Smooth muscle cell (in vitro differentiated cells): Measurements from ENCODE around the gene AMBN. TPM values are rescaled to one million over a fixed set of nuclear protein-coding genes. Genes with fewer than 3 reads are reported as not detected.
A peak's percentile ranks its signal among the peaks of the same experiment; 100 is the strongest.

Source experiments
- DNase-seq: peaks from one replicate; lab custom pipeline; 2025; ENCODE audit not compliant: unreplicated experiment; lab: John Stamatoyannopoulos, UW
- H2AFZ ChIP-seq: fragments of 200-600 bp; sonication (generic); 2 replicates; pipeline ENCODE4 v1.6.0; 2016; ENCODE audit warnings: antibody characterized with exemption, low read depth, mild to moderate bottlenecking
- H3F3A ChIP-seq: fragments of 200-600 bp; sonication (generic); 2 replicates; pipeline ENCODE4 v1.6.0; 2017; ENCODE audit warnings: antibody characterized with exemption, low read depth
- H3K27ac ChIP-seq: fragments of 200-600 bp; sonication (generic); 2 replicates; pipeline ENCODE4 v1.5.1; 2016; ENCODE audit warnings: low read depth, mild to moderate bottlenecking
- H3K27me3 ChIP-seq: fragments of 200-600 bp; sonication (generic); 2 replicates; pipeline ENCODE4 v1.6.1; 2016; ENCODE audit warnings: low read depth, mild to moderate bottlenecking
- H3K36me3 ChIP-seq: fragments of 200-600 bp; sonication (generic); 2 replicates; pipeline ENCODE4 v1.5.1; 2016; ENCODE audit warnings: low read depth
- H3K4me1 ChIP-seq: fragments of 200-600 bp; sonication (generic); 2 replicates; pipeline ENCODE4 v1.5.1; 2016; ENCODE audit warnings: low read depth
- H3K4me2 ChIP-seq: fragments of 200-600 bp; sonication (generic); 2 replicates; pipeline ENCODE4 v1.6.0; 2016; ENCODE audit warnings: mild to moderate bottlenecking
- H3K4me3 ChIP-seq: fragments of 200-600 bp; sonication (generic); 2 replicates; pipeline ENCODE4 v1.5.1; 2016; ENCODE audit warnings: mild to moderate bottlenecking
- H3K79me2 ChIP-seq: fragments of 200-600 bp; sonication (generic); 2 replicates; pipeline ENCODE4 v1.6.0; 2016; ENCODE audit warnings: low read depth, mild to moderate bottlenecking
- H3K9ac ChIP-seq: fragments of 200-600 bp; sonication (generic); 2 replicates; pipeline ENCODE4 v1.6.0; 2016; ENCODE audit warnings: low read depth
- H3K9me3 ChIP-seq: fragments of 200-600 bp; sonication (generic); replicated peaks from 2 replicates; pipeline ENCODE4 v1.5.1; 2016; ENCODE audit warnings: low read depth
- H4K20me1 ChIP-seq: fragments of 200-600 bp; sonication (generic); 2 replicates; pipeline ENCODE4 v1.6.0; 2016; ENCODE audit warnings: low read depth
- CTCF ChIP-seq: fragments of 200-600 bp; sonication (generic); IDR thresholded peaks from 2 replicates; pipeline ENCODE4 v1.5.1; 2017; ENCODE audit warnings: borderline replicate concordance, mild to moderate bottlenecking, antibody characterized with exemption; ENCODE audit not compliant: insufficient read depth, poor library complexity, severe bottlenecking
- WGBS: methylation state at CpG from one replicate; pipeline ENCODE4 v1.1.7; 2016; ENCODE audit warnings: low lambda C conversion rate; 5-methylcytosine and 5-hydroxymethylcytosine counted together
- polyA plus RNA-seq: library from polyadenylated mRNA; unstranded; fragments of >200 nt; fragmentation: Nextera tagmentation; extraction: Ambion mirVana; gene quantifications from 2 replicates; pipeline ENCODE4 v1.2.1, GENCODE V29; 2016
- total RNA-seq: library from RNA; depleted of rRNA; stranded (reverse); fragments of >200 nt; gene quantifications from 2 replicates; pipeline ENCODE4 v1.2.3, GENCODE V29; 2014

AMBN gene
- total RNA-seq (not detected in 2 replicates), polyA plus RNA-seq (not detected in 2 replicates)

- Histone ChIP-seq H3K4me1 (no peaks in the 10 kb centered on the region), H3K4me2 (no peak within 1 kb of the TSS), H3K9me3 (no peaks in the 10 kb centered on the region), H3F3A (no peaks in the 10 kb centered on the region), H3K27ac (no peak within 1 kb of the TSS), H3K4me3 (no peak within 1 kb of the TSS), H3K27me3 (no peaks in the 10 kb centered on the region), H2AFZ (no peak within 1 kb of the TSS), H3K36me3 (no peaks in the 10 kb centered on the region), H3K9ac (no peak within 1 kb of the TSS), H3K79me2 (no peaks in the 10 kb centered on the region), H4K20me1 (no peaks in the 10 kb centered on the region)
- no peak for TF ChIP-seq CTCF
- WGBS, result 75% methylated on average over 5 of the region's 5 CpGs
- no peak for DNase-seq
Measured at GRCh38 chr4:70591955-70592582, at the start of gene AMBN. TSS of gene AMBN (plus strand) at chr4:70592256. CDS start at chr4:70592359, 103 bp downstream.

DNA sequence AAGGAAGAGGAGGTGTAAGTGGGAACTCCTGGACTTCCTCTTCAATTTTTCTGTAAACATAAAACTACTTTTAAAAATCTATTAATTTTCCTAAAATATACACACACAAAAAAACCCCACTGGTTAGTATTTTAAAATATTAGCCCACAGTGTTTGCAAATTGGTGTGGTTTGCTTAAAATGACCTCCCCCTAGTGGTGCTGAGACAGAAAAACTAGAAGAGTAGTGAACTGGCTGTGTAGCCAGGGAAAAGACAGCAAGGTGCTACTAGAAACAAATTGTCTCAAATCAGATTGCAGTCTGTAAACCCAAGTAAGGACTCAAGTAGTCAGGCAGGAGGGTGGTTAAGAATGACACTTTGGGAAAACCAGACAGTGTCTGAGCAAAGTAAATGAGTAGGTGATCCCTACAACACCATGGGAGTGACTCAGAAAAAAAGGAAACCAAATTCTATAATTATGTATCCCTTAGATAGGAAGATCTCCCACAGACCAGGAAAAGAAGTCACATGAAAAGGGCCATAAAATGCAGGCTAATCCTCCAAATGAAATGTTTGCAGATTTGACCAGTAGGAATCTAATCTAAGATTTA lies 47.7 kb upstream of the AMBN start:
- no peak for DNase-seq
- H3K27ac ChIP-seq, result no peak overlapping the region
- H3K36me3 ChIP-seq, result no peaks in the 10 kb centered on the region
- no peaks in the 10 kb centered on the region for H3K27me3 ChIP-seq
- no peaks in the 10 kb centered on the region for H3K79me2 ChIP-seq
- H3K4me1 ChIP-seq, result peaks cover 3% of the 10 kb centered on the region
- no peak overlapping the region for H3K4me2 ChIP-seq
- H3K9me3 ChIP-seq, result no peaks in the 10 kb centered on the region
- TF ChIP-seq CTCF, result peak; percentile 52
- H3K4me3 ChIP-seq, result no peak overlapping the region
- no peak overlapping the region for H2AFZ ChIP-seq
- no peaks in the 10 kb centered on the region for H3F3A ChIP-seq
- no peak overlapping the region for H3K9ac ChIP-seq
- H4K20me1 ChIP-seq, result no peaks in the 10 kb centered on the region

DNA sequence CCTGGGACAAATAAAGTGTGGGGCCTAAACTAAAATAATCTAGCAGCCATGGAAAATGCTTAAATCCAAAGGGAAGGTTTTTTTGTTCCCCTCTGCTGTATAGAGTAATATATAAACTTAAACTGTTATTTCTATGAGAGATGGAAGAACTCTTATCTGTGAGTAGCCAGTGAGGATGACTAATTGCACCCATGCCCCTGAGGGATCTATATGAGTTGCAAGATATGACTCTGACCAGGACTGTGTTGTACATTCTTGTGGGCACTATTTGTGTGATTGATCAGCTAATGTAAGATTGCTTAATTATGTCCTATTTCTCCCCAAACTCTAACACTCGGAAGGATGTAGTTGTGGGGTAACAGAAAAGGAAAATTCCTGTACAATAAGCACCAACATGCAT lies 35.2 kb upstream of the AMBN start:
- no peaks in the 10 kb centered on the region for H3F3A ChIP-seq
- 29% methylated on average over 1 of the region's 1 CpG for WGBS
- no peaks in the 10 kb centered on the region for H3K36me3 ChIP-seq
- H2AFZ ChIP-seq, result no peak overlapping the region
- H4K20me1 ChIP-seq, result no peaks in the 10 kb centered on the region
- TF ChIP-seq CTCF, result no peak
- H3K79me2 ChIP-seq, result no peaks in the 10 kb centered on the region
- H3K27ac ChIP-seq, result peak overlapping the region; percentile 54
- no peaks in the 10 kb centered on the region for H3K4me1 ChIP-seq
- no peak for DNase-seq
- H3K4me3 ChIP-seq, result no peak overlapping the region
- no peaks in the 10 kb centered on the region for H3K27me3 ChIP-seq
- peak overlapping the region; percentile 1 for H3K4me2 ChIP-seq
- H3K9ac ChIP-seq, result no peak overlapping the region
- H3K9me3 ChIP-seq, result no peaks in the 10 kb centered on the region
